ENCODE data around the gene NINJ1.

- TF ChIP-seq CTCF (IDR thresholded peaks at IDR 0.05) (no peak), POLR2A (IDR thresholded peaks at IDR 0.05) (no peak), EP300 (IDR thresholded peaks at IDR 0.05; ENCODE audit: low read depth) (no peak)
Observed at GRCh38 chr9:93083592-93084470, 50.2 kb downstream of the NINJ1 start.
